Measurements from ENCODE around the gene HOXA1. TPM values are rescaled to one million over a fixed set of nuclear protein-coding genes. Genes with fewer than 3 reads are reported as not detected.

HOXA1 gene
- total RNA-seq, 1 donor from 2014 or later = 0.55 TPM

DNA sequence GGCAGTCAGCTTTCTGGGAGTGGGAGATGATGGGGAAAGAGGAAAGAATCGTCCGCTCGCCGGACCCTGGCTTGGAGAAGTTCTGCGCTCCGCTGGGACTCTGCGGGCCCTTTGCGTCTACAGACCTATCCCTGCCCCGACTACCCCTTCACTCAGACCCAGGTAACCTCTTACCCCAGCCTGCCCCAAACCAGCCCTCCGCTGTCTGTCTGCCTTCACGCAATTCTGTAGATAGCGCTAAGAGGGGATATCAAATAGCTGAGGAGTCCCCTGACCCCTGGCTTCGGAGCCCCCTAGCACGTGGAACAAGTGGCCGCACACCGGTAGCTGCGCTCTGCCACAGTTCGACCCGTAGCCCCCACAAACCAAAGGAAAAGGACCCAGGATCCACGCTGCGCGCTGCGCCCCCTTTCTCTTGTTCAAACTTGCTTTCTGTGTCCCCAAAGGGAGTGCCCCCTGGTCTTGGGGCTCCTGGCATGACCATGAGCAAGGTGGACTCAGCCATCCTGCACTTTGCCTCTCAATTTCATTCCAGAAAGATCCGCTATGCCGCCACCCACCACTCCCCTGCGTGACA is 27.8 kb upstream of the HOXA1 start:
- TF ChIP-seq, protein P1, sequence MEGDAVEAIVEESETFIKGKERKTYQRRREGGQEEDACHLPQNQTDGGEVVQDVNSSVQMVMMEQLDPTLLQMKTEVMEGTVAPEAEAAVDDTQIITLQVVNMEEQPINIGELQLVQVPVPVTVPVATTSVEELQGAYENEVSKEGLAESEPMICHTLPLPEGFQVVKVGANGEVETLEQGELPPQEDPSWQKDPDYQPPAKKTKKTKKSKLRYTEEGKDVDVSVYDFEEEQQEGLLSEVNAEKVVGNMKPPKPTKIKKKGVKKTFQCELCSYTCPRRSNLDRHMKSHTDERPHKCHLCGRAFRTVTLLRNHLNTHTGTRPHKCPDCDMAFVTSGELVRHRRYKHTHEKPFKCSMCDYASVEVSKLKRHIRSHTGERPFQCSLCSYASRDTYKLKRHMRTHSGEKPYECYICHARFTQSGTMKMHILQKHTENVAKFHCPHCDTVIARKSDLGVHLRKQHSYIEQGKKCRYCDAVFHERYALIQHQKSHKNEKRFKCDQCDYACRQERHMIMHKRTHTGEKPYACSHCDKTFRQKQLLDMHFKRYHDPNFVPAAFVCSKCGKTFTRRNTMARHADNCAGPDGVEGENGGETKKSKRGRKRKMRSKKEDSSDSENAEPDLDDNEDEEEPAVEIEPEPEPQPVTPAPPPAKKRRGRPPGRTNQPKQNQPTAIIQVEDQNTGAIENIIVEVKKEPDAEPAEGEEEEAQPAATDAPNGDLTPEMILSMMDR (IDR thresholded peaks at IDR 0.05) = no peak
- no peaks in the 10 kb centered on the region for H3K9me3 Mint-ChIP-seq
- peaks cover 28% of the 10 kb centered on the region for H3K27me3 Mint-ChIP-seq
- ChIA-PET POLR2A (no interaction called here), CTCF (no interaction called here)
- no peak for DNase-seq
- H3K4me3 Mint-ChIP-seq = no peak overlapping the region
- no peak overlapping the region for H3K27ac Mint-ChIP-seq
- intact Hi-C loops (cut with micrococcal nuclease) = no loop called here
- H3K36me3 Mint-ChIP-seq (ENCODE audit: low read depth) = no peaks in the 10 kb centered on the region
- no peaks in the 10 kb centered on the region for H3K4me1 Mint-ChIP-seq
- no peak for ATAC-seq (ENCODE audit: low read depth)

DNA sequence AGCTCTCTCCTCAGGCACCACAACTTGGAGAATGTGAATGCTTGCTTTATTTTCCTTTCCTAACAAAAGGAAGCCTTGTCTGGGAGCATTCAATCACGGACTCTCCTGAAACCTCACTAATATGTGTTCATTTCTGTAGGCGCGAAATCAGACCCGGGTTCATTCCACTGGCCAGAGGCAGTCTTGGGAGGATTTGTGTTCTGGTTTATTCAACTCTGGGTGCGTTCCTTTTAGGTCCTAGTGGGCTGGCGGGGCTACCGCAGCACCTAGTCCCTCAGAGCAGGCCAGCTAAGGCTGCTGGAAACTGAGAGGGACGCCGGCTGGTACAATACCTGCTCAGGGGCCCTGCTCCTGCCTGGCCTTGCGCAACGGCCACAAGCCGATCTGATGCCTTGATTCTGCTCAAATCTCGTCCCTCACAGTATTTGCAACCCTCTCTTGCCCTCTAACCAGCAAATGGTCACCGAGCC is 27.2 kb upstream of the HOXA1 start:
- H3K4me3 Mint-ChIP-seq = no peak overlapping the region
- ChIA-PET CTCF (no interaction called here), POLR2A (no interaction called here)
- intact Hi-C loops (cut with micrococcal nuclease) = no loop called here
- no peak for ATAC-seq (ENCODE audit: low read depth)
- no peaks in the 10 kb centered on the region for H3K9me3 Mint-ChIP-seq
- no peak overlapping the region for H3K27ac Mint-ChIP-seq
- TF ChIP-seq, protein P1 (IDR thresholded peaks at IDR 0.05) = no peak
- H3K4me1 Mint-ChIP-seq = no peaks in the 10 kb centered on the region
- no peak for DNase-seq
- peaks cover 28% of the 10 kb centered on the region for H3K27me3 Mint-ChIP-seq
- H3K36me3 Mint-ChIP-seq (ENCODE audit: low read depth) = no peaks in the 10 kb centered on the region

DNA sequence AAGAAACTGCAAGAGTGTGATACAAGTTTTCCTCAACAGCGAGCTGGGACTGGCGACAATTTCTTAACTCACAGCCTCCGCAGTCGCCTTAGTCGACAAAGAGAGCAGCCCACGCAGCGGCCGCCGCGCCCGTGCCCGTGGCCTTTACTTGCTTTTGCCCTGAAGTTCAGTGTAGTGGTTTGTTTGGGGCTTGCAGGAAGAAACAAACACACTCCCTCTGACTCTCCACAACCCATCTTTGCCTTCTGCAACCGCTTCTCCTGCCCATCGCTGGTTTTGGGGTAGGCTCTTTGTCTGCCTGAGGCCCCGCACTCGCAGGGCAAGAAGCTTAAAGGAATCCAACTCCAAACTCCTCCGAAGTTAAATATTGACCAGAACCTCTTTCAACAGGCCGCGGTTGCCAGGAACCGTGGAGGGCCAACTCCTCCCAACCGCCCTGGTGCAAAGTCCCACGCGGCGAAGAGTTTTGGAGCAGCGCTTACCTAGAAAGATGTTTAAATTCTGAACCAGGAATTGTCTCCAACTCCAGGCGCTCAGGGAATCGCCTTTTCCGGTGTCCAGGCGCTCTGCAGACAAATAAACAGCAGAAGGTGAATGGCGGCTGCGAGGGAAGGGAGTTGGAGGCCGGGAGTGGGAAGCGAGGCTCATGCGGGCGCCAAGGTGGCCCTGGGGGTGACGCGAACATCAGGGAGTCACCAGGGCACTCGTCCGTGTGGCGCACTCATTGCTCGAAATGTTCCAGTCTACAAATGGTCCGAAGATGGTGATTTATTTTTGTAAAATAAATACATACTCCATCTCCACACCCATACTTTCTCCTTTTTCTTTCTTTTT is 26.5 kb upstream of the HOXA1 start:
- no peaks in the 10 kb centered on the region for H3K4me1 Mint-ChIP-seq
- ChIA-PET CTCF (no interaction called here), POLR2A (no interaction called here)
- H3K27ac Mint-ChIP-seq = no peak overlapping the region
- no peak for DNase-seq
- no peaks in the 10 kb centered on the region for H3K36me3 Mint-ChIP-seq (ENCODE audit: low read depth)
- H3K4me3 Mint-ChIP-seq = no peak overlapping the region
- ATAC-seq (ENCODE audit: low read depth) = no peak
- H3K27me3 Mint-ChIP-seq = peaks cover 25% of the 10 kb centered on the region
- intact Hi-C loops (cut with micrococcal nuclease) = no loop called here
- H3K9me3 Mint-ChIP-seq = no peaks in the 10 kb centered on the region
- TF ChIP-seq, protein P1 (IDR thresholded peaks at IDR 0.05) = no peak

DNA sequence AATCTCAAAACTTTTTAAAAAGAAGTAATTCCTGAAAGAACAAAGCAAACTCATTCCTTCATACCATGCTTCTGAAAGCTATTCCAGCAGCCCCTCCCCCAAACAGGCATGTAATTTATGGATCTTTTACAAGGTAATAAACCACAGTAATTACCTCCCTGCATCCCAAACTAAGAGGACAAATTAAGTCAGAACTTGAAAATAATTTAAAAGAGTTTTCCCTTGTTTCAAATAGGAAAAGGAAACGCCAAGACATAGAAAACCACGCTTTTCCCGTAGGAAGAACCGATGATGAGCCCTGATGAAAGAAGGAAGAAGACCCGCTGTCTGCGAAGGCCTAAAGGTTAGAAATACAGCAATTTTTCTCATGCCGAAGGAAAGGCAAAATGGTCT is 25.9 kb upstream of the HOXA1 start:
- Mint-ChIP-seq H3K27me3 (peaks cover 22% of the 10 kb centered on the region), H3K27ac (no peak overlapping the region), H3K36me3 (ENCODE audit: low read depth) (no peaks in the 10 kb centered on the region), H3K9me3 (no peaks in the 10 kb centered on the region), H3K4me3 (no peak overlapping the region), H3K4me1 (no peaks in the 10 kb centered on the region)
- intact Hi-C loops (cut with micrococcal nuclease) = no loop called here
- ChIA-PET CTCF (no interaction called here), POLR2A (no interaction called here)
- DNase-seq (no peak), ATAC-seq (ENCODE audit: low read depth) (no peak)
- TF ChIP-seq, protein P1 (IDR thresholded peaks at IDR 0.05) = no peak

DNA sequence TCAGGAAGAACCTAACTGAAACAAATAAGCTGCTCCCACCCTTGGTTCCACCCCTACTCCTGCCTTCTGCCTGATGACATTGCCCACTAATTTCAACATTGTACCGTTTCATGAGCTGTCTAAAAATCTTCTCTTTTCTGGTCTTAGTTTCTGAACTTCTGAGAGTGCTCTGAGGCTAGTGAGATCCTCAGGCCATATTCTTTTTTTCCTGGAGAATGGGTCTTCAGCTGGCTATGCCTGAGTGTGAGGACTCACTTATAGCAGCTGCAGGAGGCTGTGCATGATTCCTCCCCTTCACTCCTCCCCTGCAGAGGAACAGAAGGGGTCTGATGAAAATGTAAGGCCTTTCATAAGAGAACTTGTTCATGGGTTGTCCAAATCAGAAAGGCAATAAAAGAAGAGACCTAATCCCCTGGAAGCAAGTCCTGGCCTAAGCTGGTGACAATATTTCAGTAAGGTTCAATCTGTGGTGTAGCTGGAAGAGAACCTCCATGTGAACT is 23.7 kb upstream of the HOXA1 start:
- TF ChIP-seq, protein P1 (IDR thresholded peaks at IDR 0.05) = no peak
- POLR2A ChIA-PET = interaction anchor here (0.6 kb wide), 1 partner anchor 1403 kb away, joined by 12 read pairs; no protein-coding TSS in a partner anchor
- Mint-ChIP-seq H3K27me3 (peaks cover 11% of the 10 kb centered on the region), H3K4me1 (no peaks in the 10 kb centered on the region), H3K4me3 (no peak overlapping the region), H3K27ac (no peak overlapping the region), H3K36me3 (ENCODE audit: low read depth) (no peaks in the 10 kb centered on the region), H3K9me3 (no peaks in the 10 kb centered on the region)
- ATAC-seq (ENCODE audit: low read depth) = no peak
- DNase-seq = no peak
- intact Hi-C loops (cut with micrococcal nuclease) = no loop called here
- CTCF ChIA-PET = interaction anchor here (0.9 kb wide), 1 partner anchor 36 kb away, joined by 3 read pairs; no protein-coding TSS in a partner anchor

Data from activated B cell treated with CpG ODN at 0.5 μM for 24 hours (primary cell).